ENCODE results near the gene HEMK1.

HEMK1 gene

GRCh38 chr3:50573566-50574443 is 4.5 kb downstream of the HEMK1 start:
- peak; percentile 43 for DNase-seq (ENCODE audit: low spot score)

GRCh38 chr3:50574444-50574831 is 5.1 kb downstream of the HEMK1 start:
- no peak for DNase-seq (ENCODE audit: low spot score)

- DNase-seq (ENCODE audit: low spot score): no peak
Observed at GRCh38 chr3:50575372-50575771, 6.0 kb downstream of the HEMK1 start.

DNA sequence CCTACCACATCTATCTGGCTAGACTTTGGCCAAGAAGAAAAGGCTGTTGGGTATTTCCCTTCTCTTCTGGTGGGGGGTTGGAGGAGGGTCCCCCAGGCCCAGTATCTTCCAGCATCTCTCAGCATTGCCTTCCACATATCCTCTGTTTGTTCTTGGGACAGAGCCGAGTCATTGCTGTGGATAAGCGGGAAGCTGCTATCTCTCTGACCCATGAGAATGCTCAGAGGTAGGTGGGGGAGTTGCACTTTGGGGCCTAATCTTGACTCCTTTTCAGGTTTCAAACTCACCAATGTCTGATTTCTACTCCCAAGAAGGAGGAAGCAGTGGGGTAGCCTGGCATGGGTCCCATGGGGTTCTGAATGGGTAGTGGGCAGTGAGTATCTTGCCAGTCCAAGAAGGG is 8.0 kb downstream of the HEMK1 start:
- DNase-seq (ENCODE audit: low spot score): no peak

DNA sequence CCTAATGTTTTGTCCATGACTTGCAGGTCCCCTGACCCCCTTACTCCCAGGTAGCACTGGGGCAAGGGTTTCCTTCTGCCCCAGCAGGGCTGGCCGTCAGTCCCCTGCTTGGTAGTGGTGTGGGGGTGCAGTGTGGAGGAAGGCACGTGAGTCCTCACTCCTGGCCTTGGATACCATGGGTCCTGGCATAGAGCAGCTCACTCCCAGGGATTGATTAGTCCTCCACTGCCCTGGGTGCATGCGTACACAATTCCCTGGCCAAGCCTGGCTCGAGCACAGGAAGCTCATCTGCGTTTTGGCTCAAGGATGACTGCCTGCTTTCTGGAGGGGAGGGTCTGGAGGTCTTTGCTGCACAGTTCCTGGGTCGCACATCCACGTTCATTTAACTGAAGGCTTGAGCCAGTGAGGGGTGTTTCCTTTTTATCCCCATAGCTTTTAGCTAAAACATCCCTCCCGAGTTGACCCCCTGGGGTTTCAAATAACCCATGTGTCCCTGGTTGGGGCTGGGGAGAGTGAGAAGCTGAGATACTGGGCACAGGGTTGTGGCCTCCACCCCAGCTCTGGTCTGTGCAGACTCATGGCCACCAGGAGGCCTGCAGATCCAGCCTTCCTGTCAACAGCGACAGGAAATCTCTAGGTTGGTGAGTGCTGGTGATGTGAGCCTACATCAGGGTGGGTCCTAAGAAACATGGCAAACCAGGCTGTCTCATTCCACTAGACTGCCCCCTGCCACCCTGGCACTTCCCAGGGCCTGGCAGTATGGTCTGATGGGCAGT is 11.5 kb downstream of the HEMK1 start:
- no peak for DNase-seq (ENCODE audit: low spot score)

GRCh38 chr3:50581459-50581842 is 12.1 kb downstream of the HEMK1 start:
- no peak for DNase-seq (ENCODE audit: low spot score)

DNA sequence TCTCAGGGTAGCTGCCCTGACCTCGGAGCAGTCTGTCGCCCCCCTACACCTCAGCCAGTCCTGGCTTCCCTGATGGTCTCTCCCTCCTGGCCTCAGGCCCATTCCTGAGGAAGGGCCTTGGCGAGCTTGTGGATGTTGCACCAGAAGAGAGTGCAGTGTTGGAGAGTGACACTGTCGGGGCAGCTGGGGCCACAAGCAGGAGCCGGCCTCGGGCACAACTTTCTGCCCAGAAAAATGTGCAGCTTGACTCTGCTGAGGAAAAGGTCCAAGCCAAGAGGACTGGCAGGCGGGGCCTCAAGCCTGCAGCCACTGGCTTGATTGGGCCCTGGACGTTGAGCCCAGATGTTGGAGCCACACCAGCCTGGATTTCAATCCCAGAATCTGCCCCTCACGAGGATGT is 12.8 kb downstream of the HEMK1 start:
- DNase-seq (ENCODE audit: low spot score): no peak

DNA sequence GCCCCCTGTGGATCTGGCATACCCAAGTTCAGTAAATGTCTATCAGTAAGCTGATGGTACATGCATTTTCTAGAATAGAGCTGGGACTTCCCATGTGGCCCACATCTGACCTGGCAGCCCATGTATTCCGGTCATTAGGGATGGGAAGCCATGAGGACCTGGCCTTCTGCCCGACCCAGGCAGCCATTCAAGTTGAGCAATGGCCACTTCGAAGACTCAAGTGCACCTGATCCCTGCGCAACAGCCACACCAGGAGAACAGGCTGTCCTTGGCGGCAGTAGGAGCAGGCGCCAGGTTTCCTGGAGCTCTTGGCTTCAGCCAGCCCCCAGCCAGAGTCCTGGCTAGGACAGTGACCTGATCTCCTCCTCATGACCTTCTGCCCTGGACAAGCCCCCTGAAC is 14.6 kb downstream of the HEMK1 start:
- no peak for DNase-seq (ENCODE audit: low spot score)

DNA sequence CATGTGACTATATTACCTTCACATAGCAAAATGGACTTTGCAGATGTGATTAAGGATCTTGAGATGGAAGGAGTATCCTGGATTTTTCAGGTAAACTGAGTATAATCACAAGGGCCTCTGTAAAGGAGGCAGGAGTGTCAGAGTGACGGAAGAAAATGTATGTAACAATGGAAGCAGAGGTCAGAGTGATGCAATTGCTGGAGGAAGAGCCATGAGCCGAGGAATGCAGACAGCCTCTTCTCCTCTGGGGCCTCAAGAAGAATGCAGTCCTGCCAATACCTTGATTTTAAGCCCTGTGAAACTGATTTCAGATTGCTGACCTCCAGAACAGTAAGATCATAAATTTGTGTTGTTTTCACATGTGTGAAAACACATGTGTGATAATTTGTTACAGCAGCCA is 15.1 kb downstream of the HEMK1 start:
- no peak for DNase-seq (ENCODE audit: low spot score)

DNA sequence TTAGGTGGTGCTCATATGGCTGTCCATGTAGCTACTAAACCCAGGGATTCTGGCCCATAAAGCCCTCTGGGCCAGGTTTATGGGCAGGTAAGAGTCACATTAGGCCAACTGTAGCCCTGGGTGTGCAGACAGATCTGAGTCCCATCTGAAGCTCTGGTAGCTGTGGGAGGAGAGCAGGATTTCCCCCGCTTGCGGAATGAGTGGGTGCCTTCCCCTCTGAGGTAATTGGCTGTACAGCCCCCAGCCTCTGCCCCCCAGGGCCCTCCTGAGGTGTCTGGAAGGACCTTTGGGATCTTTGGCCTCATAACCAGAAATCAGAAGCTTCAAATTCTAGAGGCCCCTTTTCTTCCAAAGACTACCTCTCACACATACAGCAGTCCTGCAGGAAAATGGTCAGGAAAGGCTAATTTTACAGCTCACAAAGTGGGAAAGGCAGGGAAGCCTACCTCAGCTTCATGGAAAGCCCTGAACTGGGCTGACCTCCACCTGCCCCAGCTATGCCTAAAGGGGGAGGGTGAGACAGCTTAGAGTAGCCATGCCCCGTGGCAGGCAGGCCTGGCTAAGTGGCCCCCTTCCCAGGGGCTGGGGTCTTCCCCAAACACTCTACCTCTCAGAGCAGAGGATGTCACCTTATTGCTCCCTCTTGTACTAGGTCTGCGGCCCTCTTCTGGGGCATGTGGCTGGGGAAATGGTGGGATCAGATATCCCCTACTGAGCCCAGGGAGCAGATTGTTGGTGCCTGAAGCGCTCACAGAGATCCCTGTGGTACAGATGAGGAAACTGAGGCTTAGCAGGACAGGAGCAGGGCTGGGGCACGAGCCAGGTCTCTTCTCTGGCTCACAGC is 16.8 kb downstream of the HEMK1 start:
- DNase-seq (ENCODE audit: low spot score): no peak

- DNase-seq (ENCODE audit: low spot score): no peak
Observed at GRCh38 chr3:50586763-50587070, 17.4 kb downstream of the HEMK1 start.

GRCh38 chr3:50587373-50587772 is 18.1 kb downstream of the HEMK1 start:
- DNase-seq (ENCODE audit: low spot score): no peak

GRCh38 chr3:50587806-50588758 is 18.8 kb downstream of the HEMK1 start:
- no peak for DNase-seq (ENCODE audit: low spot score)

DNA sequence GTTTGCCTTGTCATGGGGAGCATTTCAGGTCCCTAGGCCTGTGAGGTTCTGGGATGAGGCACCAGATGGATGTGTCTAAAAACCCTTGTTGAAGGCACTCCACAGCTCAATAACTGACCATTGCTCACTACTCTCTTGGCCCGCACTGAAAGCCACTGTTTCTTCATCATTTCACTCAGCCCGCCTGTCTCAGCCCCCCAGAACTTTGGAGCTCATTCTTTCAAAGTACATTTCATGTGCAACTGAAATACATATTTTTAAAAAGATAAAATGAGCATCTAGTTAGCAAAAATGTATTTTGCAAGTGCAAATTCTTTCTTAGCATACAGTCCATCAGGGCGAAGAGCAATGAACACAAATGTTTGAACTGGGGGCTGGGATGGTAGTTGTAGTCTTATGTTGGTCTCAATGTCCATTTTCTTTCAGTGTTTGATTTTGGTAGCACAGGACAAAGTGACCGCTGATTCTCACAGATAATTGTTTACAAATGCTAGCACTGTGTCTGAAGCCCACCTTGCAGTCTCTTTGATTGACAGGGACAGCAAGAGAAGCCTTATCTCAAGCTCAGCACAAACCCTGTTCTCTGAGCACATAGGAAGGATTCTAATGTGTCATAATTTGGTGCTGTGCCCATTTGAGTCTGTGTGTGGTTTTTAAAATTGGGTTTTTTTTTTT is 19.6 kb downstream of the HEMK1 start:
- no peak for DNase-seq (ENCODE audit: low spot score)

DNA sequence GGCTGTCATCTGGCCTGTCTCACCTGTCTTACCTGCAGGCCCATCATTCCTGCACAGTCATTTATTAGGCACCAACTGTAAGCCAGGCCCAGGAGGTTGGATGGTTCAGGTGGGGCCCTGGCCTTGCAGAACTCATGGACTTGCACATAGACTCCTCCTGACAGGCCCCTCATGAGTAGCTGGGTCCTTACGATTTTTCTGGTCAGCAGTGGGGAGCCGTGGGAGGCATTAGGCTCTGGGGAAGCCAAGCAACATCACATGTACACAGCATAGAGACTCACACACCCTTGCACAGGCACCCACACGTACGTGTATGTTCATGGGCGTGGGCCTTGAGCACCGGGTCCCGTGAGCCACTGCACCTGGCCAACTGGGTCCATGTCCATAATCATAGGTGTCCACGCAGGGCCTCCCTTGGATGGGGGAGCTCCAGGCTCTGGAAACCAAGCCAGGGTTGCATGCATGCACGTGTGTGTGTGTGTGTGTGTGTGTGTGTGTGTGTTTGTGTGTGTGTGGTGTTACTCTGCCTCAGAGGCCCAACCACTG is 21.9 kb downstream of the HEMK1 start:
- DNase-seq (ENCODE audit: low spot score): no peak

DNA sequence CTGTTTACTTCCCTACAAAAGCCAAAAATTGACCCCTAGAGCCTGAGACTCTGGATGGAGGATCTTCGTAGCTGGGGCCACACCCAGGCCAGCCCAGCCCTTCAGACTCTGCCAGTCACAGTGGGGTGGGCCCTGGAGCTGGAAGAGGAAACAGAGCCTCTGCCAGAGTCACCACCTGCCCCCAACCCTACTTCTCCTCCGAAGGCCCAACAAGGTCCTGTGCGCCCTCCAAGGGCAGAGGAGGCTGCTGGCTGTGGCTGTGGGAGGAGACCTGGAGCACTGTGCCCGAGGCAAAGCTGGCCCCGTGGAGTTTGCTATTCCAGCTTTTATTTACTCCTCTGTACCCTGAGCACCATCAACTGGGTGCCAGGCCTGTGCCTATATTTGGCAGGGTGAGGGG is 23.2 kb downstream of the HEMK1 start:
- no peak for DNase-seq (ENCODE audit: low spot score)

GRCh38 chr3:50594253-50594785 is 25.0 kb downstream of the HEMK1 start:
- no peak for DNase-seq (ENCODE audit: low spot score)

DNA sequence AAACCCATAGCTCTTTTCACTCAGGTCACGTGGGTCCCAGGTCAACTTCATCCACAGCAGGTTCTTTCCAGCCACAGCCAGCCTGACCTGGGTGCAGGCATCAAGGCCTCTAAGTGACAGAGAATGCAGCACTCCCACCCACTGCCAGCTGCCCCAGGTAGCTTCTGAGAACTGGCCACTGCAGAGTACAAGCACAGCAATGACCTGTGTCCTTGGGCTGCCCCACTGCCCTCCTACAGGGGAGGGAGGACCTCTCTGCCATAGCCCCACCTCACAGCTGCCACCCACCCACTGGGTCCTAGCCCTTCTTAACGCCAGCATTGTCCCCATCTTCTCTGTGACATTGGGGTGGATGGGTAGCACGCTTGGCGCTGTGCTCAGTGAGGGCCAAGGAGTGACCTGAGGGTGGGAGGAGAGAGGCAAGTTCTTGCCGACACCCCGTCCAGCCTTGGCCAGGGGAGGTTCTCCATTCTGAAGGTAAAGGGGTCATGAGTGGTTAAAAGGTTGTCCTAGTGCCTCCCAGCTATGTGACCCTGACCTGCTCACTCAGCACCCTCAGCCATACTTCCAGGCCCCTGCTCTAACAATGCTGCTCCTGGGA is 29.9 kb downstream of the HEMK1 start:
- no peak for DNase-seq (ENCODE audit: low spot score)

GRCh38 chr3:50599716-50600118 is 30.4 kb downstream of the HEMK1 start:
- no peak for DNase-seq (ENCODE audit: low spot score)
